Type B pancreatic cell (in vitro differentiated cells): ENCODE results near the gene PRDM16. TPM values are rescaled to one million over a fixed set of nuclear protein-coding genes. Genes with fewer than 3 reads are reported as not detected.

Experiments used
- DNase-seq: peaks from one replicate; pipeline ENCODE4 v3.0.0; 2021; ENCODE audit warnings: mixed read lengths; ENCODE audit not compliant: unreplicated experiment; ENCODE audit errors: extremely low spot score
- H3K27ac Mint-ChIP-seq: 2 replicates; pipeline ENCODE4 v1.8.0; 2021; ENCODE audit warnings: mild to moderate bottlenecking, mixed read lengths
- H3K27me3 Mint-ChIP-seq: 2 replicates; pipeline ENCODE4 v1.8.0; 2021; ENCODE audit warnings: mixed read lengths
- H3K36me3 Mint-ChIP-seq: 2 replicates; pipeline ENCODE4 v1.8.0; 2021; ENCODE audit warnings: mixed read lengths
- H3K4me1 Mint-ChIP-seq: one replicate; pipeline ENCODE4 v1.8.0; 2021; ENCODE audit warnings: mixed read lengths; ENCODE audit not compliant: unreplicated experiment
- H3K4me3 Mint-ChIP-seq: 2 replicates; pipeline ENCODE4 v1.8.0; 2021; ENCODE audit warnings: mild to moderate bottlenecking, mixed read lengths
- H3K9me3 Mint-ChIP-seq: 2 replicates; pipeline ENCODE4 v1.8.0; 2021; ENCODE audit warnings: mixed read lengths
- CTCF ChIP-seq: fragments of 200-600 bp; sonication (generic); conservative IDR thresholded peaks from 2 replicates; pipeline ENCODE4 v1.5.0; 2021; ENCODE audit warnings: antibody characterized with exemption, mild to moderate bottlenecking
- total RNA-seq: library from RNA; stranded (reverse); gene quantifications from 2 replicates; pipeline ENCODE4 v1.2.1, GENCODE V29; 2021; ENCODE audit warnings: low replicate concordance

The PRDM16 gene
- total RNA-seq, 1 donor from 2014 or later, result 23.6 TPM

GRCh38 chr1:3262681-3263286 is 193.8 kb downstream of the PRDM16 start:
- no peak for DNase-seq
- H3K27me3 Mint-ChIP-seq, result peaks cover 20% of the 10 kb centered on the region
- peaks cover 4% of the 10 kb centered on the region for H3K36me3 Mint-ChIP-seq
- peaks cover 24% of the 10 kb centered on the region for H3K4me1 Mint-ChIP-seq
- no peak overlapping the region for H3K4me3 Mint-ChIP-seq
- H3K27ac Mint-ChIP-seq, result no peak overlapping the region
- H3K9me3 Mint-ChIP-seq, result peaks cover 6% of the 10 kb centered on the region
- no peak for TF ChIP-seq CTCF

GRCh38 chr1:3263790-3264189 is 194.8 kb downstream of the PRDM16 start:
- DNase-seq, result no peak
- peaks cover 15% of the 10 kb centered on the region for H3K4me1 Mint-ChIP-seq
- peaks cover 20% of the 10 kb centered on the region for H3K27me3 Mint-ChIP-seq
- H3K27ac Mint-ChIP-seq, result no peak overlapping the region
- H3K4me3 Mint-ChIP-seq, result no peak overlapping the region
- H3K36me3 Mint-ChIP-seq, result peaks cover 4% of the 10 kb centered on the region
- H3K9me3 Mint-ChIP-seq, result peaks cover 6% of the 10 kb centered on the region
- TF ChIP-seq CTCF, result no peak

GRCh38 chr1:3264456-3264855 is 195.5 kb downstream of the PRDM16 start:
- TF ChIP-seq CTCF, result no peak
- Mint-ChIP-seq H3K9me3 (peaks cover 6% of the 10 kb centered on the region), H3K36me3 (peaks cover 4% of the 10 kb centered on the region), H3K4me1 (peaks cover 14% of the 10 kb centered on the region), H3K4me3 (no peak overlapping the region), H3K27ac (no peak overlapping the region), H3K27me3 (peaks cover 25% of the 10 kb centered on the region)
- DNase-seq, result no peak

GRCh38 chr1:3265835-3266805 is 197.1 kb downstream of the PRDM16 start:
- Mint-ChIP-seq H3K27ac (no peak overlapping the region), H3K36me3 (no peaks in the 10 kb centered on the region), H3K4me3 (no peak overlapping the region), H3K9me3 (no peaks in the 10 kb centered on the region), H3K4me1 (peaks cover 14% of the 10 kb centered on the region), H3K27me3 (peaks cover 28% of the 10 kb centered on the region)
- TF ChIP-seq CTCF, result no peak
- DNase-seq, result no peak

GRCh38 chr1:3266870-3267549 is 198.0 kb downstream of the PRDM16 start:
- no peak overlapping the region for H3K27ac Mint-ChIP-seq
- H3K9me3 Mint-ChIP-seq, result no peaks in the 10 kb centered on the region
- TF ChIP-seq CTCF, result no peak
- peaks cover 28% of the 10 kb centered on the region for H3K27me3 Mint-ChIP-seq
- H3K4me1 Mint-ChIP-seq, result peaks cover 14% of the 10 kb centered on the region
- no peaks in the 10 kb centered on the region for H3K36me3 Mint-ChIP-seq
- no peak for DNase-seq
- H3K4me3 Mint-ChIP-seq, result no peak overlapping the region
